HepG2 (cell line): ENCODE measurements around the gene ZNF846. TPM values are rescaled to one million over a fixed set of nuclear protein-coding genes. Genes with fewer than 3 reads are reported as not detected.

Experiments used
- ISL2 ChIP-seq: sonication (generic); formaldehyde crosslinking; IDR thresholded peaks from 2 replicates; pipeline ENCODE4 v1.5.0; 2020; ENCODE audit warnings: missing genetic modification reagents
- JUND ChIP-seq: sonication (generic); formaldehyde crosslinking; IDR thresholded peaks from 2 replicates; pipeline ENCODE4 v1.8.0; 2022; ENCODE audit warnings: mild to moderate bottlenecking, missing genetic modification reagents
- KDM1A ChIP-seq: IDR thresholded peaks from 2 replicates; pipeline ENCODE4 v1.6.1; 2016; ENCODE audit warnings: missing compliant biosample characterization
- MED8 ChIP-seq: sonication (generic); formaldehyde crosslinking; IDR thresholded peaks from 2 replicates; pipeline ENCODE4 v1.8.1; 2023; ENCODE audit warnings: mild to moderate bottlenecking, missing genetic modification reagents; ENCODE audit not compliant: insufficient replicate concordance
- NFYC ChIP-seq: IDR thresholded peaks from 2 replicates; pipeline ENCODE4 v1.6.1; 2016; ENCODE audit warnings: missing genetic modification reagents, missing compliant biosample characterization
- PHF20 ChIP-seq: sonication (generic); formaldehyde crosslinking; IDR thresholded peaks from 2 replicates; pipeline ENCODE4 v1.5.0; 2020; ENCODE audit warnings: mild to moderate bottlenecking, missing genetic modification reagents
- RFX1 ChIP-seq: fragments of 450-650 bp; IDR thresholded peaks from 2 replicates; pipeline ENCODE4 v1.6.1; 2017
- SOX13 ChIP-seq, 3 experiments: fragments of 450-650 bp in 1 of 3; sonication (generic) in 1 of 3; formaldehyde crosslinking in 1 of 3; IDR thresholded peaks in 2 of 3; conservative IDR thresholded peaks in 1 of 3; 2 replicates each; pipeline versions ENCODE4 v1.5.0 to v1.6.1; 2016 to 2020; ENCODE audit warnings: antibody characterized with exemption in 1 of 3, mild to moderate bottlenecking in 1 of 3, missing compliant biosample characterization in 1 of 3, missing genetic modification reagents in 1 of 3, moderate library complexity in 1 of 3
- SRSF1 ChIP-seq: fragments of 200-400 bp; formaldehyde crosslinking; optimal IDR thresholded peaks from 2 replicates; pipeline ENCODE3; 2017; ENCODE audit warnings: mild to moderate bottlenecking, low read depth, low read length, moderate library complexity
- SRY ChIP-seq: sonication (generic); formaldehyde crosslinking; IDR thresholded peaks from 2 replicates; pipeline ENCODE4 v1.8.0; 2022; ENCODE audit warnings: mild to moderate bottlenecking, missing genetic modification reagents
- TBX3 ChIP-seq: fragments of 450-650 bp; IDR thresholded peaks from 2 replicates; pipeline ENCODE4 v1.6.1; 2017; ENCODE audit warnings: antibody characterized with exemption, mild to moderate bottlenecking, inconsistent platforms, borderline replicate concordance
- ZNF17 ChIP-seq: sonication (generic); formaldehyde crosslinking; IDR thresholded peaks from 2 replicates; pipeline ENCODE4 v1.5.0; 2020; ENCODE audit warnings: mild to moderate bottlenecking, missing genetic modification reagents
- ZNF230 ChIP-seq: sonication (generic); formaldehyde crosslinking; IDR thresholded peaks from 2 replicates; pipeline ENCODE4 v1.4.0; 2020; ENCODE audit warnings: mild to moderate bottlenecking, missing genetic modification reagents
- ZNF580 ChIP-seq: IDR thresholded peaks from 2 replicates; pipeline ENCODE4 v1.6.1; 2016; ENCODE audit warnings: low read depth, borderline replicate concordance
- ZNF619 ChIP-seq: sonication (generic); formaldehyde crosslinking; IDR thresholded peaks from 2 replicates; pipeline ENCODE4 v1.4.0; 2020; ENCODE audit warnings: mild to moderate bottlenecking, missing genetic modification reagents
- ZNF749 ChIP-seq: sonication (generic); formaldehyde crosslinking; IDR thresholded peaks from 2 replicates; pipeline ENCODE4 v1.8.0; 2022; ENCODE audit warnings: mild to moderate bottlenecking, missing genetic modification reagents, moderate library complexity, borderline replicate concordance
- ZNF777 ChIP-seq: sonication (generic); formaldehyde crosslinking; IDR thresholded peaks from 2 replicates; pipeline ENCODE4 v1.4.0; 2020; ENCODE audit warnings: missing genetic modification reagents
- ZNF800 ChIP-seq: sonication (generic); formaldehyde crosslinking; IDR thresholded peaks from 2 replicates; pipeline ENCODE4 v1.4.0; 2020; ENCODE audit warnings: missing genetic modification reagents
- polyA plus RNA-seq, 8 experiments: library from polyadenylated mRNA; depleted of rRNA in 3 of 8; stranded (reverse) in 7 of 8; unstranded in 1 of 8; fragments of >200 nt; fragmentation: Illumina TruSeq in 4 of 8; extraction: Trizol in 4 of 8; gene quantifications; 2 replicates each; pipeline versions ENCODE4 v1.2.1 to v1.2.3, GENCODE V29; 2011 to 2016; ENCODE audit warnings: low read depth in 4 of 8, missing spikeins in 1 of 8, mixed read lengths in 1 of 8; ENCODE audit not compliant: insufficient read depth in 1 of 8
- total RNA-seq, 5 experiments: library from RNA; depleted of rRNA; stranded (reverse); fragments of >200 nt; fragmentation: Illumina TruSeq; extraction: Trizol; gene quantifications; 2 replicates each; pipeline ENCODE4 v1.2.3, GENCODE V29; 2016; ENCODE audit warnings: low read depth in 1 of 5
- TF ChIP-seq, protein P1 (sequence below): sonication (generic); formaldehyde crosslinking; IDR thresholded peaks from 2 replicates; pipeline ENCODE4 v1.4.0; 2020; ENCODE audit warnings: missing genetic modification reagents
- TF ChIP-seq, protein P2 (sequence below): sonication (generic); formaldehyde crosslinking; IDR thresholded peaks from 2 replicates; pipeline ENCODE4 v1.5.0; 2020; ENCODE audit warnings: missing genetic modification reagents, mild to moderate bottlenecking, borderline replicate concordance

Gene ZNF846
- total and polyA plus RNA-seq, 2 of the 13 experiments (the other 11 are each of a cell fraction or from before 2014, with no cell fraction given), result 4.8 to 5.4 TPM

- TF ChIP-seq MED8 (CRISPR knock-in tag) (peak; percentile 71), SRSF1 (peak; percentile 78), SOX13 (IDR thresholded peaks at IDR 0.05) (no peak), SOX13 (CRISPR knock-in tag; conservative IDR thresholded peaks at IDR 0.05 in 1 of 2, IDR thresholded peaks at IDR 0.05 in 1 of 2) (peak in 1 of 2 experiments; percentile 57; a peak in 1 of 4 replicates), TBX3 (no peak), ZNF580 (CRISPR knock-in tag) (peak; percentile 93), ISL2 (CRISPR knock-in tag) (peak; percentile 45; the same call in 1 of the 2 replicates), ZNF619 (CRISPR knock-in tag) (0 out of 2 replicates have a peak, but pooled peaks have one; percentile 57), PHF20 (CRISPR knock-in tag) (peak; percentile 97), JUND (0 out of 2 replicates have a peak, but pooled peaks have one; percentile 57), ZNF777 (CRISPR knock-in tag) (peak; percentile 30; the same call in 1 of the 2 replicates), SRY (CRISPR knock-in tag) (peak; percentile 76; the same call in 1 of the 2 replicates), ZNF749 (CRISPR knock-in tag) (no peak), ZNF800 (peak; percentile 37; the same call in 1 of the 2 replicates), KDM1A (CRISPR knock-in tag) (0 out of 2 replicates have a peak, but pooled peaks have one; percentile 9), ZNF17 (CRISPR knock-in tag) (peak; percentile 34; the same call in 1 of the 2 replicates), ZNF230 (CRISPR knock-in tag) (peak; percentile 42; the same call in 1 of the 2 replicates), RFX1 (no peak), NFYC (CRISPR knock-in tag) (peak; percentile 39; the same call in 1 of the 2 replicates)
- TF ChIP-seq, protein P1, sequence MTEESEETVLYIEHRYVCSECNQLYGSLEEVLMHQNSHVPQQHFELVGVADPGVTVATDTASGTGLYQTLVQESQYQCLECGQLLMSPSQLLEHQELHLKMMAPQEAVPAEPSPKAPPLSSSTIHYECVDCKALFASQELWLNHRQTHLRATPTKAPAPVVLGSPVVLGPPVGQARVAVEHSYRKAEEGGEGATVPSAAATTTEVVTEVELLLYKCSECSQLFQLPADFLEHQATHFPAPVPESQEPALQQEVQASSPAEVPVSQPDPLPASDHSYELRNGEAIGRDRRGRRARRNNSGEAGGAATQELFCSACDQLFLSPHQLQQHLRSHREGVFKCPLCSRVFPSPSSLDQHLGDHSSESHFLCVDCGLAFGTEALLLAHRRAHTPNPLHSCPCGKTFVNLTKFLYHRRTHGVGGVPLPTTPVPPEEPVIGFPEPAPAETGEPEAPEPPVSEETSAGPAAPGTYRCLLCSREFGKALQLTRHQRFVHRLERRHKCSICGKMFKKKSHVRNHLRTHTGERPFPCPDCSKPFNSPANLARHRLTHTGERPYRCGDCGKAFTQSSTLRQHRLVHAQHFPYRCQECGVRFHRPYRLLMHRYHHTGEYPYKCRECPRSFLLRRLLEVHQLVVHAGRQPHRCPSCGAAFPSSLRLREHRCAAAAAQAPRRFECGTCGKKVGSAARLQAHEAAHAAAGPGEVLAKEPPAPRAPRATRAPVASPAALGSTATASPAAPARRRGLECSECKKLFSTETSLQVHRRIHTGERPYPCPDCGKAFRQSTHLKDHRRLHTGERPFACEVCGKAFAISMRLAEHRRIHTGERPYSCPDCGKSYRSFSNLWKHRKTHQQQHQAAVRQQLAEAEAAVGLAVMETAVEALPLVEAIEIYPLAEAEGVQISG (CRISPR knock-in tag), result peak; percentile 94
- TF ChIP-seq, protein P2, sequence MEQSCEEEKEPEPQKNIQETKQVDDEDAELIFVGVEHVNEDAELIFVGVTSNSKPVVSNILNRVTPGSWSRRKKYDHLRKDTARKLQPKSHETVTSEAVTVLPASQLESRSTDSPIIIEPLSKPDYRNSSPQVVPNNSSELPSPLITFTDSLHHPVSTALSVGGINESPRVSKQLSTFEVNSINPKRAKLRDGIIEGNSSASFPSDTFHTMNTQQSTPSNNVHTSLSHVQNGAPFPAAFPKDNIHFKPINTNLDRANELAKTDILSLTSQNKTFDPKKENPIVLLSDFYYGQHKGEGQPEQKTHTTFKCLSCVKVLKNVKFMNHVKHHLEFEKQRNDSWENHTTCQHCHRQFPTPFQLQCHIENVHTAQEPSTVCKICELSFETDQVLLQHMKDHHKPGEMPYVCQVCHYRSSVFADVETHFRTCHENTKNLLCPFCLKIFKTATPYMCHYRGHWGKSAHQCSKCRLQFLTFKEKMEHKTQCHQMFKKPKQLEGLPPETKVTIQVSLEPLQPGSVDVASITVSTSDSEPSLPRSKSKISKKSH, result no peak
Observed at GRCh38 chr19:9768175-9769112, at the start of gene ZNF846 (continued).
